CD8-positive, alpha-beta memory T cell (primary cell): ENCODE measurements around the gene TTLL13. TPM values are rescaled to one million over a fixed set of nuclear protein-coding genes. Genes with fewer than 3 reads are reported as not detected.

ENCODE experiments used
- CTCF ChIA-PET: fragments of 350-600 bp; sonication (Branson Sonifier 250); formaldehyde crosslinking; loops from one replicate; lab custom pipeline; 2021; ENCODE audit warnings: antibody characterized with exemption; lab: Charles Lee
- POLR2A ChIA-PET: fragments of 350-600 bp; sonication (Branson Sonifier 250); formaldehyde crosslinking; loops from one replicate; lab custom pipeline; 2021; ENCODE audit warnings: antibody characterized with exemption; lab: Charles Lee
- DNase-seq, 5 donors: peaks; one replicate each; pipeline versions ENCODE4 v3.0.0 to v3.0.0-alpha.2; 2020 to 2022; ENCODE audit warnings: mixed read lengths in 1 of 5
- H3K27ac ChIP-seq: one replicate; pipeline ENCODE4 v1.7.0; 2013; ENCODE audit warnings: low read depth, mild to moderate bottlenecking, low read length, moderate library complexity
- H3K27me3 ChIP-seq: 2 replicates; pipeline ENCODE4 v1.7.0; 2013; ENCODE audit warnings: low read length, mild to moderate bottlenecking; ENCODE audit not compliant: insufficient read depth, poor library complexity, severe bottlenecking
- H3K36me3 ChIP-seq: 2 replicates; pipeline ENCODE4 v1.7.0; 2013; ENCODE audit warnings: mild to moderate bottlenecking, low read length, moderate library complexity; ENCODE audit not compliant: insufficient read depth
- H3K4me1 ChIP-seq: 2 replicates; pipeline ENCODE4 v1.7.0; 2013; ENCODE audit warnings: mild to moderate bottlenecking, low read length, moderate library complexity; ENCODE audit not compliant: insufficient read depth
- H3K4me3 ChIP-seq: 2 replicates; pipeline ENCODE4 v1.7.0; 2013; ENCODE audit warnings: mild to moderate bottlenecking, low read length
- H3K9me3 ChIP-seq: 2 replicates; pipeline ENCODE4 v1.7.0; 2013; ENCODE audit warnings: mild to moderate bottlenecking, low read length
- H3K27ac Mint-ChIP-seq, 8 donors: one replicate each; pipeline ENCODE4 v1.8.0; 2020 to 2021; ENCODE audit warnings: mixed read lengths in 8 of 8, mild to moderate bottlenecking in 6 of 8, inconsistent platforms in 3 of 8, moderate library complexity in 3 of 8
- H3K27me3 Mint-ChIP-seq, 2 donors: one replicate each; pipeline ENCODE4 v1.8.0; 2020 to 2021; ENCODE audit warnings: mixed read lengths in 2 of 2, mild to moderate bottlenecking in 1 of 2, moderate library complexity in 1 of 2
- H3K36me3 Mint-ChIP-seq, 3 donors: one replicate each; pipeline ENCODE4 v1.8.0; 2020 to 2021; ENCODE audit warnings: mixed read lengths in 3 of 3, inconsistent platforms in 1 of 3, mild to moderate bottlenecking in 1 of 3
- H3K4me1 Mint-ChIP-seq, 3 donors: one replicate each; pipeline ENCODE4 v1.8.0; 2020 to 2021; ENCODE audit warnings: mixed read lengths in 3 of 3, inconsistent platforms in 1 of 3, mild to moderate bottlenecking in 1 of 3
- H3K4me3 Mint-ChIP-seq, 7 donors: one replicate each; pipeline ENCODE4 v1.8.0; 2020 to 2021; ENCODE audit warnings: mixed read lengths in 7 of 7, mild to moderate bottlenecking in 6 of 7, moderate library complexity in 4 of 7, inconsistent platforms in 2 of 7
- H3K9me3 Mint-ChIP-seq, 5 donors: one replicate each; pipeline ENCODE4 v1.8.0; 2020 to 2022; ENCODE audit warnings: mixed read lengths in 5 of 5, mild to moderate bottlenecking in 3 of 5, moderate library complexity in 2 of 5, inconsistent platforms in 1 of 5
- polyA plus RNA-seq: library from polyadenylated mRNA; unstranded; fragments of 300-500 nt; fragmentation: Illumina TruSeq; gene quantifications from one replicate; pipeline ENCODE4 v1.2.3, GENCODE V29; 2021
- total RNA-seq, 2 experiments: library from RNA; stranded (reverse); gene quantifications; one replicate each; pipeline ENCODE4 v1.2.3, GENCODE V29; 2021

The TTLL13 gene
- total and polyA plus RNA-seq, 3 experiments from 2014 or later: 0.17 to 0.80 TPM; not detected in 1

- DNase-seq: peak; percentile 35 to 73 (median 44)
- no peaks in the 10 kb centered on the region for H3K27me3 Mint-ChIP-seq
- Histone ChIP-seq H3K27me3 (no peaks in the 10 kb centered on the region), H3K27ac (no peak overlapping the region), H3K4me1 (no peaks in the 10 kb centered on the region), H3K36me3 (no peaks in the 10 kb centered on the region), H3K4me3 (no peak overlapping the region), H3K9me3 (no peaks in the 10 kb centered on the region)
- CTCF ChIA-PET: interaction anchor here (0.8 to 2.1 kb wide), 6 partner anchors 8 to 69 kb away, joined by 3 to 9 read pairs (median 3); no protein-coding TSS in a partner anchor
- no peak overlapping the region for H3K4me3 Mint-ChIP-seq
- peaks cover 0 to 28% (median 3%) of the 10 kb centered on the region in 3 donors for H3K36me3 Mint-ChIP-seq
- H3K27ac Mint-ChIP-seq: peak overlapping the region in 1 of 8 donors; percentile 38
- peaks cover 11 to 25% (median 12%) of the 10 kb centered on the region in 3 donors for H3K4me1 Mint-ChIP-seq
- no peaks in the 10 kb centered on the region for H3K9me3 Mint-ChIP-seq
- POLR2A ChIA-PET: interaction anchor here (0.6 kb wide), 1 partner anchor 10 kb away, joined by 4 read pairs; no protein-coding TSS in a partner anchor
These were observed 29.8 kb upstream of the TTLL13 start for GRCh38 chr15:90219421-90220141.

GRCh38 chr15:90221246-90221900 lies 28.0 kb upstream of the TTLL13 start:
- H3K27ac ChIP-seq: no peak overlapping the region
- Mint-ChIP-seq H3K4me3 (no peak overlapping the region), H3K36me3 (peaks cover 0 to 41% (median 4%) of the 10 kb centered on the region in 3 donors), H3K27me3 (no peaks in the 10 kb centered on the region), H3K4me1 (peaks cover 6 to 17% (median 8%) of the 10 kb centered on the region in 3 donors), H3K9me3 (no peaks in the 10 kb centered on the region), H3K27ac (peak overlapping the region in 1 of 8 donors; percentile 33)
- no peak for DNase-seq
- H3K27me3 ChIP-seq: no peaks in the 10 kb centered on the region
- H3K9me3 ChIP-seq: no peaks in the 10 kb centered on the region
- ChIA-PET POLR2A (no interaction called here), CTCF (interaction anchor here (0.9 to 1.9 kb wide), 10 partner anchors 9 to 122 kb away, joined by 3 to 10 read pairs (median 3); partner anchors contain the start of genes CIB1, GDPGP1 and SEMA4B)
- no peaks in the 10 kb centered on the region for H3K4me1 ChIP-seq
- no peaks in the 10 kb centered on the region for H3K36me3 ChIP-seq
- H3K4me3 ChIP-seq: no peak overlapping the region

- peaks cover 5% of the 10 kb centered on the region for H3K36me3 ChIP-seq
These were observed 26.8 kb upstream of the TTLL13 start for GRCh38 chr15:90222547-90222946.

GRCh38 chr15:90223441-90224165 lies 25.8 kb upstream of the TTLL13 start:
- no peaks in the 10 kb centered on the region for H3K27me3 ChIP-seq
- no peak overlapping the region for H3K4me3 ChIP-seq
- CTCF ChIA-PET: no interaction called here
- H3K9me3 ChIP-seq: no peaks in the 10 kb centered on the region
- H3K36me3 ChIP-seq: peaks cover 11% of the 10 kb centered on the region
- peaks cover under 1% of the 10 kb centered on the region for H3K4me1 ChIP-seq
- POLR2A ChIA-PET: no interaction called here
- H3K9me3 Mint-ChIP-seq: no peaks in the 10 kb centered on the region
- H3K36me3 Mint-ChIP-seq: peaks cover 0 to 47% (median 5%) of the 10 kb centered on the region in 3 donors
- no peak overlapping the region for H3K4me3 Mint-ChIP-seq
- H3K27ac ChIP-seq: no peak overlapping the region
- peaks cover 6 to 8% (median 8%) of the 10 kb centered on the region in 3 donors for H3K4me1 Mint-ChIP-seq
- DNase-seq: no peak
- peak overlapping the region in 1 of 8 donors; percentile 48 for H3K27ac Mint-ChIP-seq
- no peaks in the 10 kb centered on the region for H3K27me3 Mint-ChIP-seq

More at GRCh38 chr15:90222547-90222946, 26.8 kb upstream of the TTLL13 start:
- H3K27ac Mint-ChIP-seq: no peak overlapping the region
- ChIA-PET POLR2A (no interaction called here), CTCF (interaction anchor here (1.4 kb wide), 1 partner anchor 28 kb away, joined by 3 read pairs; no protein-coding TSS in a partner anchor)
- DNase-seq: no peak
- H3K4me3 Mint-ChIP-seq: no peak overlapping the region
- H3K4me1 Mint-ChIP-seq: peaks cover 6 to 11% (median 8%) of the 10 kb centered on the region in 3 donors
- no peak overlapping the region for H3K4me3 ChIP-seq
- peaks cover 0 to 46% (median 4%) of the 10 kb centered on the region in 3 donors for H3K36me3 Mint-ChIP-seq
- H3K9me3 Mint-ChIP-seq: no peaks in the 10 kb centered on the region
- no peaks in the 10 kb centered on the region for H3K9me3 ChIP-seq
- no peak overlapping the region for H3K27ac ChIP-seq
- H3K27me3 Mint-ChIP-seq: no peaks in the 10 kb centered on the region
- H3K27me3 ChIP-seq: no peaks in the 10 kb centered on the region
- H3K4me1 ChIP-seq: no peaks in the 10 kb centered on the region

GRCh38 chr15:90225047-90225446 lies 24.3 kb upstream of the TTLL13 start:
- no peaks in the 10 kb centered on the region for H3K9me3 ChIP-seq
- no peak overlapping the region for H3K27ac ChIP-seq
- H3K4me1 Mint-ChIP-seq: peaks cover 11 to 15% (median 14%) of the 10 kb centered on the region in 3 donors
- H3K27ac Mint-ChIP-seq: no peak overlapping the region
- H3K9me3 Mint-ChIP-seq: no peaks in the 10 kb centered on the region
- DNase-seq: no peak
- H3K36me3 ChIP-seq: peaks cover 26% of the 10 kb centered on the region
- no peaks in the 10 kb centered on the region for H3K27me3 ChIP-seq
- ChIA-PET POLR2A (no interaction called here), CTCF (interaction anchor here (0.9 kb wide), 1 partner anchor 14 kb away, joined by 4 read pairs; no protein-coding TSS in a partner anchor)
- peaks cover 15% of the 10 kb centered on the region for H3K4me1 ChIP-seq
- no peak overlapping the region for H3K4me3 ChIP-seq
- peaks cover 0 to 55% (median 5%) of the 10 kb centered on the region in 3 donors for H3K36me3 Mint-ChIP-seq
- no peak overlapping the region for H3K4me3 Mint-ChIP-seq
- H3K27me3 Mint-ChIP-seq: no peaks in the 10 kb centered on the region

- ChIA-PET CTCF (interaction anchor here (0.9 kb wide), 1 partner anchor 13 kb away, joined by 4 read pairs; no protein-coding TSS in a partner anchor), POLR2A (no interaction called here)
- no peak for DNase-seq
- H3K4me1 ChIP-seq: peaks cover 21% of the 10 kb centered on the region
- no peaks in the 10 kb centered on the region for H3K27me3 Mint-ChIP-seq
- H3K9me3 Mint-ChIP-seq: no peaks in the 10 kb centered on the region
- H3K4me3 ChIP-seq: no peak overlapping the region
- no peaks in the 10 kb centered on the region for H3K9me3 ChIP-seq
- peak overlapping the region in 5 of 8 donors; percentile 33 to 79 (median 35) for H3K27ac Mint-ChIP-seq
- peaks cover 31% of the 10 kb centered on the region for H3K36me3 ChIP-seq
- no peaks in the 10 kb centered on the region for H3K27me3 ChIP-seq
- no peak overlapping the region for H3K4me3 Mint-ChIP-seq
- H3K4me1 Mint-ChIP-seq: peaks cover 17 to 21% (median 20%) of the 10 kb centered on the region in 3 donors
- H3K27ac ChIP-seq: no peak overlapping the region
- peaks cover 0 to 61% (median 5%) of the 10 kb centered on the region in 3 donors for H3K36me3 Mint-ChIP-seq
These were observed 23.7 kb upstream of the TTLL13 start for GRCh38 chr15:90225504-90226234.

GRCh38 chr15:90227336-90227735 lies 22.0 kb upstream of the TTLL13 start:
- no peak overlapping the region for H3K4me3 Mint-ChIP-seq
- no peak overlapping the region for H3K27ac ChIP-seq
- H3K27ac Mint-ChIP-seq: peak overlapping the region in 5 of 8 donors; percentile 56 to 82 (median 66)
- peaks cover 33 to 38% (median 37%) of the 10 kb centered on the region in 3 donors for H3K4me1 Mint-ChIP-seq
- no peaks in the 10 kb centered on the region for H3K27me3 Mint-ChIP-seq
- H3K4me3 ChIP-seq: no peak overlapping the region
- H3K4me1 ChIP-seq: peaks cover 37% of the 10 kb centered on the region
- POLR2A ChIA-PET: no interaction called here
- H3K27me3 ChIP-seq: no peaks in the 10 kb centered on the region
- DNase-seq: no peak
- H3K36me3 Mint-ChIP-seq: peaks cover 8 to 67% (median 13%) of the 10 kb centered on the region in 3 donors
- no peaks in the 10 kb centered on the region for H3K9me3 Mint-ChIP-seq
- H3K36me3 ChIP-seq: peaks cover 31% of the 10 kb centered on the region
- H3K9me3 ChIP-seq: no peaks in the 10 kb centered on the region
- CTCF ChIA-PET: interaction anchor here (1.0 kb wide), 1 partner anchor 8 kb away, joined by 3 read pairs; no protein-coding TSS in a partner anchor
